ENCODE measurements around the gene FTO. TPM values are rescaled to one million over a fixed set of nuclear protein-coding genes. Genes with fewer than 3 reads are reported as not detected.

Gene FTO
- total RNA-seq, 6 experiments from 2014 or later = 93.7 to 107 (median 105) TPM

DNA sequence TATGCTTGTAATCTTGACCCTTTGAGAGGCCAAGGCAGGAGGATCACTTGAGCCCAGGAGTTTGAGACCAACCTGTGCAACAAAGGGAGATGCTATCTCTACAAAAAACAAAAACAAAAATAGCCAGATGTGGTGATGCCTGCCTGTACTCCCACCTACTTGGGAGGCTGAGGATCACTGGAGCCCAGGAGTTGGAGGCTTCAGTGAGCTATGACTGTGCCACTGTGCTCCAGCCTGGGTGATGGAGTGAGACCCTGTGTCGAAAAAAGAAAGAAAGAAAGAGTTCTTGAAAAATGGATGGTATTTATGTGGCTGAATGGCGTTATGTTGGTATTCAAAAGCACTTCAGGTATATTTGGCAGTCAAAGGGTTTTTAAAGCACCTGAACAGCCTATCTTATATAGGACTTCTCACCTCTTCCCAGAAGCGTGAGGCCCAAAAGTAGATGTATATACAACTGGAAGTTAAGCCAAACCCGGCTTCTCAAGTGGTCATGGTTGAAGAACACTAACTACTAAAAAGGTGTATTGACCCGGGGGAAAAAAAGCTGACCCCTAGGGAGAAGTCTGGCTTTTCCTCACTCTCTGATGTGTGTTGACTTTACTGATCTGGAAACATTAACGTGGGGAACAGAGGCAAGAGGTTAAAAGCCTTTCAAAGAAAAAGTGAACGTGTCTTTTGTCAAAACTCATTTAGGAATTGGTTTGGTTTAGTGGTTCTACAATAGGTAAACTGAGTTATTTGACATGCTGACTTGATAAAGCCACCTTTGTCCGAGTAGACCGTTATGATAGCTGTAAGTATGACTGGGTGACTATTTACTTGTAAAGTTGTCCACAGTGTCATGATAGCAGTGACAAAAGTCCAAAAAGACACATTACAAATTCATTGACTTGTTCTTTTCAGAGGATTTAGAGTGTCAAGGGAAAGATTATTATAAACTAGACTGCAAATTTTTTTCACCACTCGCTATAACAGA lies 399.2 kb downstream of the FTO start:
- no peaks in the 10 kb centered on the region for H3K36me3 Mint-ChIP-seq (ENCODE audit: low read depth)
- H3K27ac Mint-ChIP-seq = no peak overlapping the region
- no peaks in the 10 kb centered on the region for H3K27me3 Mint-ChIP-seq (ENCODE audit: insufficient read depth)
- DNase-seq = no peak
- TF ChIP-seq, protein P1, sequence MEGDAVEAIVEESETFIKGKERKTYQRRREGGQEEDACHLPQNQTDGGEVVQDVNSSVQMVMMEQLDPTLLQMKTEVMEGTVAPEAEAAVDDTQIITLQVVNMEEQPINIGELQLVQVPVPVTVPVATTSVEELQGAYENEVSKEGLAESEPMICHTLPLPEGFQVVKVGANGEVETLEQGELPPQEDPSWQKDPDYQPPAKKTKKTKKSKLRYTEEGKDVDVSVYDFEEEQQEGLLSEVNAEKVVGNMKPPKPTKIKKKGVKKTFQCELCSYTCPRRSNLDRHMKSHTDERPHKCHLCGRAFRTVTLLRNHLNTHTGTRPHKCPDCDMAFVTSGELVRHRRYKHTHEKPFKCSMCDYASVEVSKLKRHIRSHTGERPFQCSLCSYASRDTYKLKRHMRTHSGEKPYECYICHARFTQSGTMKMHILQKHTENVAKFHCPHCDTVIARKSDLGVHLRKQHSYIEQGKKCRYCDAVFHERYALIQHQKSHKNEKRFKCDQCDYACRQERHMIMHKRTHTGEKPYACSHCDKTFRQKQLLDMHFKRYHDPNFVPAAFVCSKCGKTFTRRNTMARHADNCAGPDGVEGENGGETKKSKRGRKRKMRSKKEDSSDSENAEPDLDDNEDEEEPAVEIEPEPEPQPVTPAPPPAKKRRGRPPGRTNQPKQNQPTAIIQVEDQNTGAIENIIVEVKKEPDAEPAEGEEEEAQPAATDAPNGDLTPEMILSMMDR (IDR thresholded peaks at IDR 0.05) = no peak
- H3K4me1 Mint-ChIP-seq (ENCODE audit: low read depth) = no peaks in the 10 kb centered on the region
- no peak overlapping the region for H3K4me3 Mint-ChIP-seq
- no peaks in the 10 kb centered on the region for H3K9me3 Mint-ChIP-seq

DNA sequence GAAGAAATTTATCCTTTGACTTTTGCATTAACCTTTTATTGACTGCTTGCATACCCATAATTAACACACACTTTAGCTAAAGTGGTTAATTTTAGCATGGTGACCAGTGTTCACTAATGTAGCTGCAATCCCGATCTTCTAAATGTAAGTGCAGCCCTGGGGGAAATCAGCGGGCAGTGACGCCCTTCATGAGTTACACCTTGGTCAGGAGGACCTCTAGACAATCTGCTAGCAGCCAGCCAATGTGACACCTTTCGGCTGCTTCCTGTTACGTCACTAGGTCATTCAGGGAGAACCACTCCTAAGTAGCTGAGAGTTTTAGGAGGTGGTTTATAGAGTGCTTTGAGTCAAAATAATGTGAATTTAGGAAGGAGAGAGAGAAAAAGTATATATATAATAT lies 402.1 kb downstream of the FTO start:
- H3K27ac Mint-ChIP-seq = no peak overlapping the region
- H3K36me3 Mint-ChIP-seq (ENCODE audit: low read depth) = no peaks in the 10 kb centered on the region
- TF ChIP-seq, protein P1 (IDR thresholded peaks at IDR 0.05) = no peak
- no peak overlapping the region for H3K4me3 Mint-ChIP-seq
- no peak for DNase-seq
- H3K27me3 Mint-ChIP-seq (ENCODE audit: insufficient read depth) = no peaks in the 10 kb centered on the region
- H3K9me3 Mint-ChIP-seq = no peaks in the 10 kb centered on the region
- H3K4me1 Mint-ChIP-seq (ENCODE audit: low read depth) = no peaks in the 10 kb centered on the region

DNA sequence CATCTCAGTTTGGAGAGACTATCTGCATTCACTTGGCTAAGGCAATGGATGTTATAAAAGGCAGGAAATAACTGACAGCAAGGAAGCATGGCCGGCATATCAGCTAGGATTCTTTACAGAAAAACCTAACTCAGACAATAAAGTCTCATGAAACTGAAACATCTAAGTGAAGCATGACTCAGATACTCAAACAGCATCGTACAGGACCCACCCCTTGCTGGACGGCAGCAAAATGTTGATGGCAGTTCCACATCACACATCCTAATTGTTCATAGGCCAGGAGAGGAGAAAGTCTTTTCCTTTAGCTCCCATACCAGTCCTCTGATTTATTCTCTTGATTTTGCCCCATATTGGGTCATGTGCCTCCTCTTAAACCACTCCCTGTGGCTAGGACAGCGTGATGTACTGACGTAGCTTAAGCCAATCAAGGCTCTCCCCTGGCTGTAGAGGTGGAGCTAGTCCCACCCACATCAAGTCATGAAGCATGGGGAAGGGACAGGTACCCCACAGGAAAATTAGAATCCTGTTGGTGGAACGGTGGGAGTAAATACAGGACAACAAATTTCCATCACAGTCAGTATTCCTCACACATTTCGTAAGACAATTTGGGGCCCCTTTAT lies 403.7 kb downstream of the FTO start:
- no peaks in the 10 kb centered on the region for H3K27me3 Mint-ChIP-seq (ENCODE audit: insufficient read depth)
- peaks cover 7% of the 10 kb centered on the region; the same call in 1 of the 2 replicates for H3K36me3 Mint-ChIP-seq (ENCODE audit: low read depth)
- TF ChIP-seq, protein P1 (IDR thresholded peaks at IDR 0.05) = no peak
- H3K27ac Mint-ChIP-seq = no peak overlapping the region
- DNase-seq = no peak
- no peak overlapping the region for H3K4me3 Mint-ChIP-seq
- H3K9me3 Mint-ChIP-seq = no peaks in the 10 kb centered on the region
- H3K4me1 Mint-ChIP-seq (ENCODE audit: low read depth) = no peaks in the 10 kb centered on the region

DNA sequence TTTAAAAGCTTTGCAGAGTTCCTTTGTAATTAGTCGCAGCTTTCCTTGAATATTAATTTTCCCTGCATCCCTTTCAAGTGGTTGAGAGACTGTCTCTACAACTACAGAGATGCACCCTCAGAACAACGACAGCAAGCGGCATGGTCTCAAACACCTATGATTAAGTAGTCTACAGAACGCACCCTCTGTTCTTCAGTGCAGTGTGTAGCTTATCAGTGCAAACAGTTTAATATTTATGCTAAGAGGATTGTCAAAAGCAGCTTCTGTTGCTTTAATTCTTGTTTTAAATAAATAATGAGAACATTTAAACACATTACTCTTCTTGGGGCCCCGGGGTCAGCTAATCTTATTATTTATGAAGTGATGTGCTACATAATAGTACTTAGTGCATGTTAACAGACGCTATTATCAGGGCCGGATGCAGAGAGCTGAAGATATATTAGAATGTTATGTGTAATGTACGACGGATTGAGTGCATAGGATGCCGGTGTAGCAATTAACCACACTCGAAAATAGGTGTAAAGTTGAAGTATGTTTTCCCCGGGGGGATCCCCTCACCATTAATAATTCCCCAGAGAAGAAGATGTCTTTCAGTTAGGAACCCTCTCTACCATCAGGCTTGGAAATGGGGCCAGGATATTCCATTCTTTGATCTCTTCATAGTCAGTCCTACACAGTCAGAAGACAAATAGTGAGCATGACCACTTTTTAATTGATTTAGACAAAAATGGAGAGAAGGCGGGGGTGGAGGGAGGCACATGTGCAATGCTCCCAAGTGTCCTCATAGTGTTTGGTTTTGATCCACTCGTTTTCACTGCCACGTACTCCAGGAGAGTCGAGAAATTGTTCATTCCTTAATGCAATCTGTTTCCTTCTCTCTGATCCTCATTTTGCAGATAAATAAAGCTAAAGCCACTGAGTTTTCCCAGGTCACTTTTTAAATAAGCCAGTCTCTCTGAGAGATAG lies 406.3 kb downstream of the FTO start:
- no peak overlapping the region for H3K4me3 Mint-ChIP-seq
- H3K4me1 Mint-ChIP-seq (ENCODE audit: low read depth) = no peaks in the 10 kb centered on the region
- no peak for DNase-seq
- no peaks in the 10 kb centered on the region for H3K9me3 Mint-ChIP-seq
- TF ChIP-seq, protein P1 (IDR thresholded peaks at IDR 0.05) = no peak
- peaks cover 22% of the 10 kb centered on the region for H3K36me3 Mint-ChIP-seq (ENCODE audit: low read depth)
- no peaks in the 10 kb centered on the region; the same call in none of the 2 replicates for H3K27me3 Mint-ChIP-seq (ENCODE audit: insufficient read depth)
- no peak overlapping the region for H3K27ac Mint-ChIP-seq

Measured in HFFc6 (cell line).